ENCODE data around the gene KIF13A. TPM values are rescaled to one million over a fixed set of nuclear protein-coding genes. Genes with fewer than 3 reads are reported as not detected.

KIF13A gene
- total RNA-seq, 1 donor from 2014 or later = 51.9 TPM

GRCh38 chr6:18031189-18031588 lies 43.8 kb upstream of the KIF13A start:
- no peaks in the 10 kb centered on the region for H3K36me3 Mint-ChIP-seq (ENCODE audit: low read depth)
- no peaks in the 10 kb centered on the region for H3K27me3 Mint-ChIP-seq (ENCODE audit: low read depth)
- DNase-seq (ENCODE audit: low spot score) = no peak
- no peak overlapping the region for H3K4me3 Mint-ChIP-seq (ENCODE audit: unreplicated experiment)
- no peak overlapping the region for H3K27ac Mint-ChIP-seq (ENCODE audit: unreplicated experiment)
- H3K9me3 Mint-ChIP-seq (ENCODE audit: low read depth) = no peaks in the 10 kb centered on the region
- no peak for TF ChIP-seq CTCF (IDR thresholded peaks at IDR 0.05)
- H3K4me1 Mint-ChIP-seq (ENCODE audit: low read depth) = no peaks in the 10 kb centered on the region

- H3K27me3 Mint-ChIP-seq (ENCODE audit: low read depth) = no peaks in the 10 kb centered on the region
- H3K27ac Mint-ChIP-seq (ENCODE audit: unreplicated experiment) = no peak overlapping the region
- peaks cover under 1% of the 10 kb centered on the region for H3K4me1 Mint-ChIP-seq (ENCODE audit: low read depth)
- H3K9me3 Mint-ChIP-seq (ENCODE audit: low read depth) = no peaks in the 10 kb centered on the region
- no peak overlapping the region for H3K4me3 Mint-ChIP-seq (ENCODE audit: unreplicated experiment)
- no peak for DNase-seq (ENCODE audit: low spot score)
- no peak for TF ChIP-seq CTCF (IDR thresholded peaks at IDR 0.05)
- H3K36me3 Mint-ChIP-seq (ENCODE audit: low read depth) = no peaks in the 10 kb centered on the region
Measured at GRCh38 chr6:18028332-18028731, 40.9 kb upstream of the KIF13A start.

GRCh38 chr6:18025596-18025995 lies 38.2 kb upstream of the KIF13A start:
- Mint-ChIP-seq H3K36me3 (ENCODE audit: low read depth) (no peaks in the 10 kb centered on the region), H3K27ac (ENCODE audit: unreplicated experiment) (no peak overlapping the region), H3K4me1 (ENCODE audit: low read depth) (peaks cover 11% of the 10 kb centered on the region), H3K4me3 (ENCODE audit: unreplicated experiment) (no peak overlapping the region), H3K9me3 (ENCODE audit: low read depth) (no peaks in the 10 kb centered on the region), H3K27me3 (ENCODE audit: low read depth) (no peaks in the 10 kb centered on the region)
- DNase-seq (ENCODE audit: low spot score) = no peak
- TF ChIP-seq CTCF (IDR thresholded peaks at IDR 0.05) = no peak

- no peak for DNase-seq (ENCODE audit: low spot score)
- Mint-ChIP-seq H3K4me3 (ENCODE audit: unreplicated experiment) (no peak overlapping the region), H3K9me3 (ENCODE audit: low read depth) (no peaks in the 10 kb centered on the region), H3K27me3 (ENCODE audit: low read depth) (no peaks in the 10 kb centered on the region), H3K36me3 (ENCODE audit: low read depth) (no peaks in the 10 kb centered on the region), H3K4me1 (ENCODE audit: low read depth) (peaks cover 11% of the 10 kb centered on the region), H3K27ac (ENCODE audit: unreplicated experiment) (no peak overlapping the region)
- TF ChIP-seq CTCF (IDR thresholded peaks at IDR 0.05) = no peak
Measured at GRCh38 chr6:18024876-18025275, 37.4 kb upstream of the KIF13A start.

GRCh38 chr6:18023891-18024290 lies 36.5 kb upstream of the KIF13A start:
- Mint-ChIP-seq H3K36me3 (ENCODE audit: low read depth) (no peaks in the 10 kb centered on the region), H3K4me3 (ENCODE audit: unreplicated experiment) (no peak overlapping the region), H3K27me3 (ENCODE audit: low read depth) (no peaks in the 10 kb centered on the region), H3K4me1 (ENCODE audit: low read depth) (peaks cover 11% of the 10 kb centered on the region), H3K27ac (ENCODE audit: unreplicated experiment) (no peak overlapping the region), H3K9me3 (ENCODE audit: low read depth) (no peaks in the 10 kb centered on the region)
- TF ChIP-seq CTCF (IDR thresholded peaks at IDR 0.05) = no peak
- DNase-seq (ENCODE audit: low spot score) = no peak

All from chondrocyte (in vitro differentiated cells).